Kidney capillary endothelial cell (primary cell): Measurements from ENCODE around the gene EGR2.
"Not testable (repeated sequence)": the region's sequence is repeated elsewhere in the genome, so short reads cannot be mapped to it uniquely, and the experiment has no call there.

ENCODE experiments used
- DNase-seq: peaks from one replicate; pipeline ENCODE4 v3.0.0-alpha.2; 2018; ENCODE audit warnings: low spot score

EGR2 gene

GRCh38 chr10:62794306-62794705 is 21.9 kb downstream of the EGR2 start:
- no peak for DNase-seq

GRCh38 chr10:62792261-62792660 is 23.9 kb downstream of the EGR2 start:
- no peak for DNase-seq

- no peak for DNase-seq
Measured at GRCh38 chr10:62790571-62790970, 25.6 kb downstream of the EGR2 start.

- no peak for DNase-seq
Measured at GRCh38 chr10:62790019-62790555, 26.1 kb downstream of the EGR2 start.

GRCh38 chr10:62788861-62789467 is 27.2 kb downstream of the EGR2 start:
- no peak for DNase-seq

GRCh38 chr10:62788285-62788684 is 27.9 kb downstream of the EGR2 start:
- not testable (repeated sequence) for DNase-seq

GRCh38 chr10:62784537-62784936 is 31.6 kb downstream of the EGR2 start:
- not testable (repeated sequence) for DNase-seq

- no peak for DNase-seq
Measured at GRCh38 chr10:62779487-62780248, 36.5 kb downstream of the EGR2 start.

- DNase-seq = no peak
Measured at GRCh38 chr10:62778125-62778524, 38.0 kb downstream of the EGR2 start.

GRCh38 chr10:62772186-62772974 is 43.8 kb downstream of the EGR2 start:
- no peak for DNase-seq

GRCh38 chr10:62769574-62770242 is 46.5 kb downstream of the EGR2 start:
- no peak for DNase-seq

GRCh38 chr10:62766386-62766785 is 49.8 kb downstream of the EGR2 start:
- no peak for DNase-seq

- DNase-seq = no peak
Measured at GRCh38 chr10:62765726-62766125, 50.4 kb downstream of the EGR2 start.

GRCh38 chr10:62764011-62764410 is 52.2 kb downstream of the EGR2 start:
- DNase-seq = no peak

- DNase-seq = no peak
Measured at GRCh38 chr10:62763155-62763554, 53.0 kb downstream of the EGR2 start.
